VCaP (cell line): Measurements from ENCODE around the gene CPNE6.
"Not testable (repeated sequence)": the region's sequence is repeated elsewhere in the genome, so short reads cannot be mapped to it uniquely, and the experiment has no call there.

Experiments used
- H3K27ac ChIP-seq: fragments of 450-650 bp; 2 replicates; pipeline ENCODE4 v1.5.1; 2017
- CTCF ChIP-seq: fragments of 450-650 bp; conservative IDR thresholded peaks from 2 replicates; pipeline ENCODE4 v1.5.1; 2017; ENCODE audit warnings: mild to moderate bottlenecking, moderate library complexity

Gene CPNE6

GRCh38 chr14:24038686-24039085, 32.7 kb upstream of the CPNE6 start:
- no peak for TF ChIP-seq CTCF
- H3K27ac ChIP-seq: no peak overlapping the region

DNA sequence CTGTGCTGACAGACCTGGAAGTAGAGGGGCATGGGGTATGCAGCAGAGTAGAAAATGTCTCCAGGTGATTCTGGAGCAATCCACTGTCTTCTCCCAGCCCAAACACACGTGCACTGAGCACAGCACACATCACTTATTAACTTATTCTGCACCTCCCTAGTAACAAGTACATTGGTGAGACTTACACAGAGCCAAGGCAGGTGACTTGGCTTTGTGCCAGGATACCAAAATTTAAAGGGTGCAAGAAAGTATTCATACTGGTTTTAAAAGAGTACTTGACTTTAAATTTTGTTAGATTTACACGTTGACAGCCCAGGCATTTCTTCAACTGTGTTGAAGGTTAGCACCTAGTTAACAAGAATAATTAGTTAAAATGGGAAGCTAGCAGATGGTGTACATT, 30.7 kb upstream of the CPNE6 start:
- no peak overlapping the region for H3K27ac ChIP-seq
- no peak for TF ChIP-seq CTCF

DNA sequence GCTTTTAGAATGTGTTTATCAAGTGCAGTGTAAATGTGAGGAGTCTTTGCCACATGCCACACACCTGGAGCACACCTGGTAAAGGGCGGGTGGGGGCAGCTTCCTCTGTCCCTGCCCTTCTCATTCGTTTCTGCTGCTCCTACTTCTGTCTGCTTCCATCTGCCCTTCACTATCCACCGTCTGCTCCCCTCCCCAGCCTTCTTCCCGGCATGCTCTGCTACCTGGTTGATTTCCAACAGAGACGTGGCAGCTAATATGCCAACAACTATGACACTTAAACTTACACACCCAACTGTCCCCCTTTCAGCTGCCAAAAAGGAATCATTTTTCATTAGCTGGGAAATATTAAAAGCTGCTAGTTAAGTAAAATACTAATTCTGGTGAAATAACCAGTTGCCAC, 28.6 kb upstream of the CPNE6 start:
- no peak for TF ChIP-seq CTCF
- no peak overlapping the region for H3K27ac ChIP-seq

- not testable (repeated sequence) for H3K27ac ChIP-seq
These were observed 22.4 kb upstream of the CPNE6 start for GRCh38 chr14:24049002-24049401.

- H3K27ac ChIP-seq: not testable (repeated sequence)
These were observed 20.6 kb upstream of the CPNE6 start for GRCh38 chr14:24050753-24051152.

GRCh38 chr14:24051176-24051788, 20.1 kb upstream of the CPNE6 start:
- TF ChIP-seq CTCF: no peak
- H3K27ac ChIP-seq: peak overlapping the region; percentile 78

DNA sequence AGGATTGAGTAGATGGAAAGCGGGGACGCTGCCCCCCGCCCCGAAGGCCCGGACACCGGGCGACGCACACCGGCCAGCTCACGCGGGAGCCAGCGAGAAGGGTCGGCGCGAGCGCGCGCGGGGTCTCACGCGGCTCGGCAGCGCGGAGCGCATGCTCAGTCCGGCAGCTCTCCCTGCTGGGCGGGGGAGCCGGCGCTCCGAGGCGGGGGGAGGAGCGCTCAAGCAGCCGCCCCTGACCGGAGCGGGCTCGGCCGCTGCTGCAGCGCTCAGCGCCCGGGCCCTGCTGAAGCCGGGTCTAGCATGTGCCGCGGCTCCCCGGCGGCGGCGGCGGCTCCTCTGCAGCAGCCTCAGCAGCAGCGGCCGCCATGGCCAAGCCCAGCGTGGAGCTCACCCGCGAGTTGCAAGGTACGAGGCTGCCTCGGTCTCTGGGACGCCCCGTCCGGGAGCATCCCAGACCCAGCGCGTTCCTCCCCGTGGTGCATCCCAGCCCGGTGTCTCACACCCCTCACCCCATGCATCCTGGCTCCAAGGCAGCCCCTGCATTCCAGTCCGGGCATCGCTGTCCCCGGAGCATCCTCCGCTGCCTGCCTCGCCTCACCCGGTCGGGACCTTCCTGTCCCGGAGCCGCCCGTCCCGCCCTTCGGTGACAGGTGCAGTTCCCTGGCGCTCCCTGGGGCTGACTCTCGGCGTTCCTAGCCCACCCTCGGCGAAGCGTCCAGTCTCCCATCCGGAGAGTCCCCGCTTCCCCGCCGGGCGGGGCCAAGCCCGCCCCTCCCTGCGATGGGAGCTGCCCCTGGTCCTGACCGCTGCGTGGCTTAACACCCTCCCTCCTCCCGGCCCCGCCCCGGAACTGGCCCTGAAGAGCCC, 19.3 kb upstream of the CPNE6 start, which contains the start of gene CARMIL3:
Gene CARMIL3 (plus strand): TSS at position 221 of the 867 bp plus-strand sequence. CDS start 145 bp downstream, at position 366.
- H3K27ac ChIP-seq: peak within 1 kb of the TSS; percentile 78
- no peak for TF ChIP-seq CTCF

DNA sequence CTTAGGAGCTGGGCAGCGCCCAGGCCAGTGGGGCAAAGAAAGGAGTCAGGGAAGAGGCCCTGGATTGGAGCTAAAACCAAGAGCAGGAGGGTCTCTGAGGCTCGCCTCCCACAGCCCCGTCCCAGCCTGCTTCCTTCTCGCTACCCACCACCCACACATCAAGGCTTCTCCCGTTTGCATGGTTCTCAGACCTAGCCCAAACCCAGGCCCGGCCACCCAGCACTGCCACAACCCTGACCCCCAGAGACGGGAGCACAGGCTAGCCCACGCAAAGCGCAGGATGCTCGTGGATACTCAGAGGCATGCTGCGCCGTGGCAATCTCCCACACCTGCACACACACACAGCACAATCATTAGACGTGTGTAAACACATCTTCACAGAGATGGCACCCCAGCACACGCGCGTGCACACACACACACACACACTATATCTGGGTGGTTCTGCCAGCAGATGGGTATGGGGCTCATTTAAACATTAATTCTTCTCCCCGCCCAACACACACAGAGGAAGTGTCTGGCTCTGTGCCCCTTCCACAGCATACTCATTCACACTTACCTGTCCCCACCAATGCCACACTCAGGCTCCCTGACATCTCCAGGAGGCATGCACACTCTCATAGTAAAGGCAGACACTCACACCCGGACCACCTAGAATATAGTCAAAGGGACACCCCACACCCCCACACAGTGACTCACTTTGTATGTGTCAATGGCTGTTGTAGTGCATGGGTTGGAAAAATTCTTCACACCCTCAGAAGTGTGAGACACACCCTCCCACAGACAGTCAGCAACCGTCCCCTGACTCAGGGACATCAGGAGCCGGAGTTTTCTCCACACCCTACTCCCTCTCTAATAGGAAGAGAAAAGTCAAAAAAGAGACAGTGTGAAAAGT, 18.5 kb upstream of the CPNE6 start:
- TF ChIP-seq CTCF: no peak
- peak overlapping the region; percentile 78 for H3K27ac ChIP-seq
